ENCODE data around the gene SPATA31D3. TPM values are rescaled to one million over a fixed set of nuclear protein-coding genes. Genes with fewer than 3 reads are reported as not detected.
"Not testable (repeated sequence)": the region's sequence is repeated elsewhere in the genome, so short reads cannot be mapped to it uniquely, and the experiment has no call there.

SPATA31D3 gene
- total RNA-seq, result not detected

DNA sequence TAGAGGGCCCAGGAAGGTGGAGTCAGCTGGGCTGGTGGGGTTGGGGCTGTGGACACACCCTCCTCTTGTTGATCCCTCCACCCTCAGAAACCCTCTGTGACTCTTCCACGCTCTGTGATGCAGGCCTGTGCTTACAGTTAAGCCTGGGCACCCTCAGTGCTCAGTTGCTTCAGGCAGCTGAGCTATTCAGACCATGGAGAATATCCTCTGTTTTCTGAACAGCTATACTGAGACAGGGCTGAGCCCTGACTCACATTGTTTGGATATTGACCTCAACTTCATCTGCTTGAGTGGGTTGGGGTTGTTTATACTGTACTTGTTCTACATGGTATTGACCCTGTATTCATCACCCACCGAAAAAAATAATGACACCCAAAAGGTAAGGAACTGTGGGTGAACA, at the start of gene SPATA31D3:
SPATA31D3 (plus strand) TSS at position 108 of the 400 bp plus-strand sequence; CDS start at position 194, 86 bp downstream.
- not testable (repeated sequence) for H3K27me3 ChIP-seq; DNase-seq (ENCODE audit: low spot score in 2 of 2); H3K36me3 ChIP-seq; H3K27ac ChIP-seq; H3K4me1 ChIP-seq; H3K9me3 ChIP-seq; H3K4me3 ChIP-seq
- WGBS, result no CpG with 5 or more reads among the region's 2 CpGs

DNA sequence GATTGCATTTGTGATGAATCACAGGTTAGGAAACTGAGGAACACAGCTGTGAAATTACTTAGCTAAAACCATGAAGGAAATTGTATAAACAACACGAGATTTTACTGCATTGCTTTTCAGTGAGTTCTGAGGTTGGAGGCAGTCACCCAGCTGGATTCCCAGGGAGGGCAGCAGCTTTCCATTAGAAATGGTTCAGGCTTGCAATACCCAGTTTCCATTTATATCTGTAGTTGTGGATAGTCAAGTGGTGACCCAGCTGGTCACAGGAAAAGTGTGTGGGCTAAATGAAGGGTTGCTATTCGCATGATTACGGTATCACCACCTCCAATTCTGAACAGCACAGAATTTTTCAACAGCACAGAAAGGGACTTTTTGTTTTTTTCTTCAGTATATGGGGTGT, 49.4 kb upstream of the SPATA31D3 start:
- WGBS, result 93% methylated on average over 3 of the region's 3 CpGs
- DNase-seq (ENCODE audit: low spot score in 2 of 2), result no peak
- no peak overlapping the region for H3K4me3 ChIP-seq
- no peaks in the 10 kb centered on the region for H3K9me3 ChIP-seq
- H3K27me3 ChIP-seq, result no peaks in the 10 kb centered on the region
- no peak overlapping the region for H3K27ac ChIP-seq
- no peaks in the 10 kb centered on the region for H3K4me1 ChIP-seq
- no peak for TF ChIP-seq POLR2A (IDR thresholded peaks at IDR 0.05)
- H3K36me3 ChIP-seq, result no peaks in the 10 kb centered on the region

- H3K27me3 ChIP-seq, result no peaks in the 10 kb centered on the region
- no peak for DNase-seq (ENCODE audit: low spot score in 2 of 2)
- 90% methylated on average over 1 of the region's 1 CpG for WGBS
- H3K9me3 ChIP-seq, result no peaks in the 10 kb centered on the region
- TF ChIP-seq POLR2AphosphoS5 (IDR thresholded peaks at IDR 0.05) (no peak), POLR2A (IDR thresholded peaks at IDR 0.05) (no peak), CTCF (IDR thresholded peaks at IDR 0.05) (no peak), EP300 (IDR thresholded peaks at IDR 0.05) (no peak)
- no peak overlapping the region for H3K27ac ChIP-seq
- H3K4me1 ChIP-seq, result no peaks in the 10 kb centered on the region
- H3K36me3 ChIP-seq, result no peaks in the 10 kb centered on the region
- H3K4me3 ChIP-seq, result no peak overlapping the region
Observed at GRCh38 chr9:81894891-81895290, 48.4 kb upstream of the SPATA31D3 start.

DNA sequence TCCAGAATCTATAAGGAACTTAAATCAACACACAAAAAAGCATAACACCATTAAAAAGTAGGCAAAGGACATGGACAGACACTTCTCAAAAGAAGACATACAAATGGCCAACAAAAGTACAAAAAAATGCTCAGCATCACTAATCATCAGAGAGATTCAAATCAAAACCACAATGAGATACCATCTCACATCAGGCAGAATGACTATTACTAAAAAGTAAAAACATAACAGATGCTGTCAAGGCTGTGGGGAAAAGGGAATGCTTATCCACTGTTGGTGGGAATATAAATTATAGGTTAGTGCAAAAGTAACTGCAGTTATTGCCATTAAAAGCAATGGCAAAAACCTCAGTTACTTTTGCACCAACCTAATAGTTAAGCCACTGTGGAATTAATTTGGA, 47.2 kb upstream of the SPATA31D3 start:
- Histone ChIP-seq H3K9me3 (no peaks in the 10 kb centered on the region), H3K36me3 (no peaks in the 10 kb centered on the region), H3K27me3 (no peaks in the 10 kb centered on the region), H3K4me3 (no peak overlapping the region), H3K4me1 (no peaks in the 10 kb centered on the region), H3K27ac (no peak overlapping the region)
- TF ChIP-seq POLR2A (IDR thresholded peaks at IDR 0.05), result no peak
- no peak for TF ChIP-seq CTCF (IDR thresholded peaks at IDR 0.05)
- no peak for TF ChIP-seq POLR2AphosphoS5 (IDR thresholded peaks at IDR 0.05)
- no peak for TF ChIP-seq EP300 (IDR thresholded peaks at IDR 0.05)
- no peak for DNase-seq (ENCODE audit: low spot score in 2 of 2)

- no peaks in the 10 kb centered on the region for H3K27me3 ChIP-seq
- TF ChIP-seq EP300 (IDR thresholded peaks at IDR 0.05) (no peak), POLR2AphosphoS5 (IDR thresholded peaks at IDR 0.05) (no peak), CTCF (IDR thresholded peaks at IDR 0.05) (no peak), POLR2A (IDR thresholded peaks at IDR 0.05) (no peak)
- no peaks in the 10 kb centered on the region for H3K36me3 ChIP-seq
- no peaks in the 10 kb centered on the region for H3K4me1 ChIP-seq
- no peak overlapping the region for H3K27ac ChIP-seq
- no peaks in the 10 kb centered on the region for H3K9me3 ChIP-seq
- H3K4me3 ChIP-seq, result no peak overlapping the region
- DNase-seq (ENCODE audit: low spot score in 2 of 2), result no peak
- WGBS, result 86% methylated on average over 1 of the region's 1 CpG
Observed at GRCh38 chr9:81898851-81899250, 44.4 kb upstream of the SPATA31D3 start.

DNA sequence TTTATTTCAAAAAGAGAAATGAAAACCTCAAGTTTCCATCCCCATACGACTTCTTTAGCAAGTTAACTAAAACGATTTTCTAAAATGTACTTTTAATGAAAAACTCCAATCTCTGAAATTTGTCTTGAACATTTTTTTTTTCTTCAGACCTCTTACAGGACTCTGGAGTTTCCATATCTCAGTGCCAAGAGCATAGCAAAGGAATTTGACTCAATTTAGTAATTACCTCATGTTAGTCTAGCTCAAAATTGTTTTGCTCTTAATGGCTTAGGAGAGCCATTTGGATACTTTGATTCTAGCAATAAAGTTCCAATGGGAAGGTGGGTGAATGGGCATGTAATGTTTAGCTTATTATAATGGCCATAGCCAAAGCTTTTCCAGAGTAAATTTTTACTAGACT, 41.1 kb upstream of the SPATA31D3 start:
- Histone ChIP-seq H3K27me3 (no peaks in the 10 kb centered on the region), H3K27ac (no peak overlapping the region), H3K4me1 (no peaks in the 10 kb centered on the region), H3K9me3 (no peaks in the 10 kb centered on the region), H3K4me3 (no peak overlapping the region), H3K36me3 (no peaks in the 10 kb centered on the region)
- no peak for DNase-seq (ENCODE audit: low spot score in 2 of 2)
- TF ChIP-seq POLR2AphosphoS5 (IDR thresholded peaks at IDR 0.05) (no peak), EP300 (IDR thresholded peaks at IDR 0.05) (no peak), POLR2A (IDR thresholded peaks at IDR 0.05) (no peak), CTCF (IDR thresholded peaks at IDR 0.05) (no peak)
- 61% methylated on average over 2 of the region's 2 CpGs for WGBS
